ENCODE results near the gene BRSK1.

The BRSK1 gene

DNA sequence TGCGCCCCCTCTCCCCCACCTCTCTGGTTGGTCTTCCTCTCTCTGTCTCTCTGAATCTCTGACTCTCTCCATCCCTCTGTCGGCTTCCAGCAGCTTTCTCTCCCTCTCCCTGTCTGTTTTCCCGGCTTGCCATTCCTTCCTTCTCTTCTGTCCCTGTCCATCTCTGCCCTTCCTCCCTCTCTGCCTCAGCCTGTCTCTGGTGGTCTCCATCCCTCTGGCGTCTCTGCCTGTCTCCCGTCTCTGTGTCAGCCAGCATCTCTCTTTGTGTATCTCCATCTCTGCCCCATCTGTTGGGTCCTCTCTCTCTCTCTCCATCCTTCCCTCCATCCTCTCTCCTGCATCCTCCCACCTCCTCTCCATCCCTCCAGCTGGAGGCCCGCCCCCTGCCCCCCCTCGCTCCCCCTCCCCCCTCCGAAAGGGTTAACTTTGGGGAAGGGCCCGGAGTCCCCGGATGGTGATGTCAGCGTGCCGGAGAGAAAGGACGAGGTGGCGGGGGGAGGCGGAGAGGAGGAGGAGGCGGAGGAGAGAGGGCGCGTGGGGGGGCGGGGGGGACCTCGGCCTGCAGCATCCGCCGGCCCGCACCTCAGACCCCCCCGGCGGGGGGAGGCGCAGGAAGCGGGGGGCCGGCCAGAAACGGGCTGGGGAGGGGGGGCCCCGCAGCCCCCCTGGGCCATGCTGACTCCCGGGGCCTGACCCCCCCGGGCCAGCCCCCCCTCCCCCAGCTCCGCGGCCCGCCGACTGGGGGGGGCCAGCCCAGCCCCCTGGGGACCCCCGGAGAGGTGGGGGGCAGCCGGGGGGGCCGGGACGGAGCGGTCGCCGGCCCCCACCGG lies at the start of gene BRSK1:
TSS of gene BRSK1 (plus strand) at position 450 of the 830 bp plus-strand sequence. CDS start 446 bp downstream, outside the sequence.
- H3K9ac ChIP-seq (ENCODE audit: low read length): no peak within 1 kb of the TSS
- peaks cover 16% of the 10 kb centered on the region for H3K27me3 ChIP-seq (ENCODE audit: control insufficient read depth, insufficient read depth, low read length)
- H3K4me1 ChIP-seq (ENCODE audit: control insufficient read depth, insufficient read depth, low read length): peaks cover 16% of the 10 kb centered on the region
- H3K36me3 ChIP-seq (ENCODE audit: control insufficient read depth, insufficient read depth, low read length): no peaks in the 10 kb centered on the region
- H3K4me3 ChIP-seq (ENCODE audit: low read length): no peak within 1 kb of the TSS
- H3K9me3 ChIP-seq (ENCODE audit: control insufficient read depth, low read length): no peaks in the 10 kb centered on the region

DNA sequence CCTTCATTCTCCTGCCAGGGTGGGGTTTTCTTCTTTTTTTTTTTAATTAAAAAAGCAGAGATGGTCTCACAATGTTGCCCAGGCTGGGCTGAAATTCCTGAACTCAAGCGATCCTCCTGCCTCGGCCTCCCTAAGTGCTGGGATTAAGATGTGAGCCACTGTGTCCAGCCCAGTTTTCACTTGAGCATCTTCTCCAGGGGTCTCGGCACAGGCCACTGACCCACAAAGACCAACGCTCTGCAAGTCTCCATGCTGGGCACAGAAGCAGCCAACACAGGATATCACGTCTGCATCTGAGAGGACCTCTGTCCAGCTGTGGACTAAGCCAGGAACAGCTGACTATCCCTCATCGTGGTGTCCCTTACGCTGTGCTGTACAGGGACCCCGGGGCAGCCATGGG lies 45.8 kb upstream of the BRSK1 start:
- Histone ChIP-seq H3K27me3 (ENCODE audit: control insufficient read depth, insufficient read depth, low read length) (no peaks in the 10 kb centered on the region), H3K36me3 (ENCODE audit: control insufficient read depth, insufficient read depth, low read length) (peaks cover 33% of the 10 kb centered on the region)

DNA sequence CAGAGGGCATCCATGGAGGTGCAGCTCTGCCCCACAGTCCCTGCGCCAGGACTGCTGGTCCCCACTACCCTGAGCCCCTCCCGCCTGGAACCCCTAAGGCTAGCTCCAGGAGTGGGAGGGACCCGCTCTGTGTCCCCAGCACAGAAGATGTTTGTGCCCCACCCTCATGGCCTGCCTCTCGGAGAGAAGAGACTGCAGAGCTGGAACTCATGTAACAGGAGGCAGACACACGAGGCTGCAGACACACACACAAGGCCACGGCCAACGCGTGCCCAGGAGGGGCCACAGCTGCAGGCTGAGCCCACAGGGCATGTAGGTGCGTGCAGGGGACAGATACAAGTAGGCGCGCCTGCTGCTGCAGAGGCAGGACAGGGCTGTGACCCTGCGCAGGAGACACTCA lies 44.8 kb upstream of the BRSK1 start:
- H3K4me1 ChIP-seq (ENCODE audit: control insufficient read depth, insufficient read depth, low read length): no peaks in the 10 kb centered on the region
- H3K4me3 ChIP-seq (ENCODE audit: low read length): no peak overlapping the region
- H3K9me3 ChIP-seq (ENCODE audit: control insufficient read depth, low read length): no peaks in the 10 kb centered on the region
- H3K36me3 ChIP-seq (ENCODE audit: control insufficient read depth, insufficient read depth, low read length): peaks cover 33% of the 10 kb centered on the region
- H3K9ac ChIP-seq (ENCODE audit: low read length): no peak overlapping the region
- H3K27me3 ChIP-seq (ENCODE audit: control insufficient read depth, insufficient read depth, low read length): no peaks in the 10 kb centered on the region

More for the DNA sequence above, 45.8 kb upstream of the BRSK1 start:
- Histone ChIP-seq H3K4me3 (ENCODE audit: low read length) (no peak overlapping the region), H3K4me1 (ENCODE audit: control insufficient read depth, insufficient read depth, low read length) (no peaks in the 10 kb centered on the region), H3K9ac (ENCODE audit: low read length) (no peak overlapping the region), H3K9me3 (ENCODE audit: control insufficient read depth, low read length) (no peaks in the 10 kb centered on the region)

DNA sequence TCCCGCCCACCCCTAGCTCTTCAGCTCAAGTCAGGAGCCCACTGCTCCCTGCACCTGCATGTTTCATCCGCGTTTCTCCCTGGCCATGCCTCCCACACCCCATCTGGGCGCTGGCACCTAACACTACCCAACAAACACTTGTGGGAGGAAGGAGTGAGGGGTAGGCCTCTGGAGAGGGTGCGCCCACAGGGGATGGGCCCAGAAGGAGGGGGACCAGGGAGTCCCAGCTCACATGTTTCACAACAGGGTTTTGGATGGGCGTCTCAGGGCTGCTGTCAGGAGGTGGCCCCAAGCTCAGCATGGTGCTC lies 43.1 kb upstream of the BRSK1 start:
- Histone ChIP-seq H3K36me3 (ENCODE audit: control insufficient read depth, insufficient read depth, low read length) (peaks cover 33% of the 10 kb centered on the region), H3K4me1 (ENCODE audit: control insufficient read depth, insufficient read depth, low read length) (no peaks in the 10 kb centered on the region), H3K9me3 (ENCODE audit: control insufficient read depth, low read length) (no peaks in the 10 kb centered on the region), H3K9ac (ENCODE audit: low read length) (no peak overlapping the region), H3K4me3 (ENCODE audit: low read length) (no peak overlapping the region), H3K27me3 (ENCODE audit: control insufficient read depth, insufficient read depth, low read length) (no peaks in the 10 kb centered on the region)

DNA sequence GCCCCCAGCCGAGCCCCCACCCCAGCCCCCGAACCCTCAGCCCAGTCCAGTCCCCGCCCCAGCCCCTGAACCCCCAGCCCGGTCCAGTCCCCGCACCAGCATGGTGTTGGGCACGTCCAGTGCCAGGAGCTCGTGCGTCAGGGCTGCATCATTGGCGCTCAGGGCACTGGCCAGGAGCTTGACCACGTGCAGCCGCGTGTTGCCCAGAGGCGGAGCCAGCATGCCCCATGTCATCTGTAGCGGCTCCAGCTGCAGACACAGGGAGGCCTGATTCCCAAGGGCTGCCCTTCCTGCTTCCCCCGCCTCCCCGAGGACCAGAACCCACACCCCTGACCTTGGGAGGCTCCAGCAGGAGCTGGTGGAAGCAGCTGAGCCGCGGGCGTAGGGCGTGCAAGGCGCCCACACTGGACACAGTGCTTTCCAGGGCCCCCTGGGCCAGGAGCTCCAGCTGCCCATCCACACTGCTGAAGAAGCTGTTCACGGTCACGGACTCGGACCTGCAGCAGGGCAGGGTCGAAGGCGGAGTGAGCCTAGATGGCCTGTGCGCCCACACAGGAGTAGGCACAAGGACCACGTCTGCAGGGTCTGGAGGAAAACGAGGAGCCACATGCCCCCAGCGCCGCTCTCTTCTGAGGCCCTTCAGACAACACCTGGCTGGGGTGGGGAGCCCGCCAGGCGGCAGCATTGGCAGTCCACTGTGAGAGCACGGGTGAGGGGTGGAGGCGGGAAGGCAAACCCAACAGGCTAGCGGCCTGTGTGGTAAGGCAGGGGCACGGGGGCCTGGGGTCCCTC lies 42.5 kb upstream of the BRSK1 start:
- Histone ChIP-seq H3K9ac (ENCODE audit: low read length) (no peak overlapping the region), H3K4me1 (ENCODE audit: control insufficient read depth, insufficient read depth, low read length) (no peaks in the 10 kb centered on the region), H3K9me3 (ENCODE audit: control insufficient read depth, low read length) (no peaks in the 10 kb centered on the region), H3K27me3 (ENCODE audit: control insufficient read depth, insufficient read depth, low read length) (no peaks in the 10 kb centered on the region), H3K4me3 (ENCODE audit: low read length) (no peak overlapping the region), H3K36me3 (ENCODE audit: control insufficient read depth, insufficient read depth, low read length) (peaks cover 29% of the 10 kb centered on the region)

DNA sequence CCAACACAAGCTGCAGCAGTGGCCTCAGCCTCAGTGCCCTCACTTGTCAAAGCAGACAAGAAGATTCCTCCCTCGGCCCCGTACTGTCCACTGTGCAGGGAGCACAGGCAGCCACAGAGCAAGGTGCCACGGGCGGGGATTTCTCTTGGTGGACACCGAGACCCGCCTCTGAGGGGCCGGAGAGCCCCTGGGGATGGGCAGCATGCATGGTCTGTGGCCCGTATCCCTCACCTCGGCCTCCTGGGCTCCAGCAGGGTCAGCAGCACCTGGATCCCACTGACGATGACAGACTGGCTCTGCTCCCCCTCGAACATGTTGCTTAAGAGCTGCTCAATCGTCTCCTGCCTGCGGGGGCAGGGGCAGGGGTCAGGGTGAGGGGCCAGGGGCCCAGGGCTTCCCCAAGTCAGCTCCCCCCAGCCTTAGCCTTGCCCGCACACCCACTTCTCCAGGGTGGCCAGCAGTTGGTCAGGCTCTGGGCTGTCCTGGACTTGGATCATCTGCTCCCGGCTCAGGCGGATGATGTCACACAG lies 41.8 kb upstream of the BRSK1 start:
- Histone ChIP-seq H3K4me1 (ENCODE audit: control insufficient read depth, insufficient read depth, low read length) (peaks cover 2% of the 10 kb centered on the region), H3K4me3 (ENCODE audit: low read length) (no peak overlapping the region), H3K36me3 (ENCODE audit: control insufficient read depth, insufficient read depth, low read length) (peaks cover 22% of the 10 kb centered on the region), H3K9ac (ENCODE audit: low read length) (no peak overlapping the region), H3K27me3 (ENCODE audit: control insufficient read depth, insufficient read depth, low read length) (no peaks in the 10 kb centered on the region), H3K9me3 (ENCODE audit: control insufficient read depth, low read length) (no peaks in the 10 kb centered on the region)

DNA sequence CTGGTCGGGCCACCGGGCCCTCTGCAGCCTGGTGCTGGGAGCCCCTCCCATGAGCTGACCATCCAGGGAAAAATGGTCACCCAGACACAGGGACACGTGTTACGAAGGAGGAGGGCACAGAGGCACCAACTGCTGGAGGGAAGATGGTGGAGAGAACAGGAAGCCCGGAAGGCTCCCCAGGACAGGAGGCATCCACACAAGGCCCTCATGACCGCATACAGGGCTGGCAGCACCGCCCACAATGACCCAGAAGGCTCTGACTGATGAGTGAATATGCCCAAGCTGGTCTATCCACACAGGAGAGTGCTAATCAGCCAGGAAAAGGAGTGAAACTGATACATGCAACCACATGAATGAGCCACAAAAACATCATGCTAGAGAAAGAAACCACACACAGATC lies 41.3 kb upstream of the BRSK1 start:
- Histone ChIP-seq H3K9me3 (ENCODE audit: control insufficient read depth, low read length) (no peaks in the 10 kb centered on the region), H3K4me3 (ENCODE audit: low read length) (no peak overlapping the region), H3K27me3 (ENCODE audit: control insufficient read depth, insufficient read depth, low read length) (no peaks in the 10 kb centered on the region), H3K9ac (ENCODE audit: low read length) (no peak overlapping the region), H3K36me3 (ENCODE audit: control insufficient read depth, insufficient read depth, low read length) (peaks cover 20% of the 10 kb centered on the region), H3K4me1 (ENCODE audit: control insufficient read depth, insufficient read depth, low read length) (peaks cover 7% of the 10 kb centered on the region)

DNA sequence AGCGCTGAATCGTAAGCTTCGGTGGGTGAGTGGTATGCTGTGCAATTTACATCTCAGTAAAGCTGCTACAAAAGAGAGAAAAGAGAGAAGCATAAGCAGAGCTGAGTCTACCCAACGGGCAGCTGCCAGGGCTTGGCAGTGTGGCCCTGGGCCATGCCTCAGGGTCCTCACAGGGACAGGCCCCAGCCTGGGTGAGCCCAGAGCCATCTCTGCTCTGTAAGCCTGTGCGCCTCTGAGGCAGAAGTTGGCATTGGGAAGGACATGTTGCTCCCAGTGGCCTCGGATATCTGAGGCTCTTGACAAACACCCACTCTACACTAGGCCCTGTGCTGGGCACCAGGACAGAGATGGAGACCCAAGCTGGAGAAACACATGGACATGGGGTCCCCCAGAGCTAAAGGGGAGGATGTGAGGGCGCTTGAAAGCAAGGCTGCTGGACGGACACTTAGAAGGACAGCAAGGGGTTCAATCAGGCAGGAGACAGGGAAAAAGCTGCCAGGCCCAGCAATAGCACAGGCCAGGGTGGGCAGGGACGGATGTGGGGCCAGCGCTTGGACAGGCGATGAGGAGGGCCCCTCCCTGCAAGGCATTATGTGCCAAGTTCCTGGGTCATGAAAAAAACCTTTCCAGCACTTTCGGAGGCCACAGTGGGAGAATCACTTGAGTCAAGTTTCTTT lies 39.7 kb upstream of the BRSK1 start:
- Histone ChIP-seq H3K4me3 (ENCODE audit: low read length) (no peak overlapping the region), H3K36me3 (ENCODE audit: control insufficient read depth, insufficient read depth, low read length) (peaks cover 16% of the 10 kb centered on the region), H3K27me3 (ENCODE audit: control insufficient read depth, insufficient read depth, low read length) (no peaks in the 10 kb centered on the region), H3K4me1 (ENCODE audit: control insufficient read depth, insufficient read depth, low read length) (peaks cover 24% of the 10 kb centered on the region), H3K9me3 (ENCODE audit: control insufficient read depth, low read length) (no peaks in the 10 kb centered on the region), H3K9ac (ENCODE audit: low read length) (no peak overlapping the region)

DNA sequence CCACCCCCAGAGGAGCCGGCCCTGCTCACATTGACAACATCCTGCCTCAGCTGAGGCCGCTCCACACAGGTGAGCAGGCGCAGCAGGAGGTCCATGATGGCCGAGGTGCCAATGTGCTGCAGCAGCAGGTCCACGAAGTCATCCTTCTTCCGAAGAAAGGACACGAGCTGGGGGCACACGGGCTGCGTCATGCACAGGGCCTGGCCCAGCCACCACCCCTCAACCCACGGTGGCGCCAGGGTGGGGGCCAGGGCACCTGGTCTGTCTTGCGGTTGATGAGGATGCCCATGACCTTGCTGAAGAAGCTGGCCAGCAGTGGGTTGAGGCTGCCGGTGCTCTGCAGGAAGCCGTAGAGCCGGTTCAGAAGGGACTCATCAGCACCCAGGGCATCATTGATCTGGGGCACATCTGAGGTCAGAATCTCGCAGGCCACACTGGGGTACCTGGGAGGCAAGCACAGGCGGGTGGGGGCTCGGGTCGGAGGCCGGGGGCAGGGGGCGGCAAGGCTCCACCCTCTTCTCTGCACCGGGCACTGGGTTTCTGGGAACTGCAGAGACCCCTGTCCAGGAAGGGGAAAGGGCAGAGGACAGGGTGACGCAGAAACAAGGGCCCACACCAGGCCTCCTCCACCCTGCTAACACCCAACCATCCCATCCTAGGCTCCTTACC lies 38.4 kb upstream of the BRSK1 start:
- Histone ChIP-seq H3K4me1 (ENCODE audit: control insufficient read depth, insufficient read depth, low read length) (peaks cover 31% of the 10 kb centered on the region), H3K9me3 (ENCODE audit: control insufficient read depth, low read length) (no peaks in the 10 kb centered on the region), H3K27me3 (ENCODE audit: control insufficient read depth, insufficient read depth, low read length) (no peaks in the 10 kb centered on the region), H3K9ac (ENCODE audit: low read length) (no peak overlapping the region), H3K4me3 (ENCODE audit: low read length) (no peak overlapping the region), H3K36me3 (ENCODE audit: control insufficient read depth, insufficient read depth, low read length) (peaks cover 8% of the 10 kb centered on the region)

DNA sequence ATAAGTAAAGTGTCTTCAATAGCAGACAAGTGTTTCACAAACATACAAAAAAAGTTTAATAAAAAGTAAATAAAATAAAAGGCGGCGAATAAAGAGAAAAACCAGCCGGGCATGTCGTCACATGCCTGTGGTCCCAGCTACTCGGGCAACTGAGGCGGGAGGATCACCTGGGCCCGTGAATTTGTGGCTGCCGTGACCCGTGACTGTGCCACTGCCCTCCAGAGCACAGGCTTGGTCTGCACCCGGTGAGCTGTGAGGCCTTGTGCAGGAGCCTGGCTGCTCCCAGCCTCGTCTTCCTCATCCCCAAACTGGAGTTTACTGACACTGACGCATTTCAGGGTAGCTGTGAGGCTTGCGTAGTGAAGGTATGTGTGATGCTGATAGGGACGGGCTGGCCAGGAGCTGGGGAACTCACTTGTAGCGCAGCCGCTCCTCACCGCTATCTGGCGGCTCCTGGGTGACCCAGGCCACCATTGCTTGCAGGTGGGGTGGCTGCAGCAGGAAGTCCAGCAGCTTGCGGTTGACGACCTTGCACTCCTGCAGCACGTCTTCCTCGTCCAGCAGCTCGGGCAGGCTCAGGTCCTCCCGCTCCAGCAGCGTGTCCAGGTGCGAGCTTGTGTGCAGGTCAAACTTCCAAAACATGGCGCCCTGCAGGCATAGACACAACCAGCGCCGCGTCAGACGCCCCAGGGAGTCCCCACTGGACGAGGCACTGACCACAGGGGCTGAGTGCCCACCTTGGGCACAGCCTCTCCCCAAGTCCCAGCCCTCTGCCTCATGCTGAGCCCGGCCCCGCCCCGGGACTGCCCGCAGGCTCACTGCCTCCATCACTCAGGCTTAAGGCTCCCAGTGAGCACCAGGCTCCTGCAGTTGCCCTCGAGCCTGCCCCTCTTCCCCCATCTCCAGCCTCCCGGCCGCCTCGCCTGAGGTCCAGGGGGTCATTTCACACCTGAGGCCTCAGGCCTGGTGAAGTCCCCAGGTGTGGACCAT lies 37.0 kb upstream of the BRSK1 start:
- peaks cover 4% of the 10 kb centered on the region for H3K36me3 ChIP-seq (ENCODE audit: control insufficient read depth, insufficient read depth, low read length)
- no peaks in the 10 kb centered on the region for H3K9me3 ChIP-seq (ENCODE audit: control insufficient read depth, low read length)
- peak overlapping the region; percentile 37 for H3K9ac ChIP-seq (ENCODE audit: low read length)
- no peak overlapping the region for H3K4me3 ChIP-seq (ENCODE audit: low read length)
- H3K4me1 ChIP-seq (ENCODE audit: control insufficient read depth, insufficient read depth, low read length): peaks cover 45% of the 10 kb centered on the region
- no peaks in the 10 kb centered on the region for H3K27me3 ChIP-seq (ENCODE audit: control insufficient read depth, insufficient read depth, low read length)

Data from mucosa of stomach (tissue), 1 donor.